GM18505 (cell line): ENCODE measurements around the gene MOCS2.

Source experiments
- ATAC-seq: cut with Tn5 transposase; IDR thresholded peaks from one replicate; pipeline ENCODE4 v1.9.1; 2021; ENCODE audit not compliant: unreplicated experiment
- POLR2A ChIP-seq: IDR thresholded peaks from 4 replicates; pipeline ENCODE4 v1.6.1; 2011; ENCODE audit warnings: borderline replicate concordance; ENCODE audit not compliant: insufficient read depth, insufficient read length; ENCODE audit errors: extremely low read depth

Gene MOCS2

DNA sequence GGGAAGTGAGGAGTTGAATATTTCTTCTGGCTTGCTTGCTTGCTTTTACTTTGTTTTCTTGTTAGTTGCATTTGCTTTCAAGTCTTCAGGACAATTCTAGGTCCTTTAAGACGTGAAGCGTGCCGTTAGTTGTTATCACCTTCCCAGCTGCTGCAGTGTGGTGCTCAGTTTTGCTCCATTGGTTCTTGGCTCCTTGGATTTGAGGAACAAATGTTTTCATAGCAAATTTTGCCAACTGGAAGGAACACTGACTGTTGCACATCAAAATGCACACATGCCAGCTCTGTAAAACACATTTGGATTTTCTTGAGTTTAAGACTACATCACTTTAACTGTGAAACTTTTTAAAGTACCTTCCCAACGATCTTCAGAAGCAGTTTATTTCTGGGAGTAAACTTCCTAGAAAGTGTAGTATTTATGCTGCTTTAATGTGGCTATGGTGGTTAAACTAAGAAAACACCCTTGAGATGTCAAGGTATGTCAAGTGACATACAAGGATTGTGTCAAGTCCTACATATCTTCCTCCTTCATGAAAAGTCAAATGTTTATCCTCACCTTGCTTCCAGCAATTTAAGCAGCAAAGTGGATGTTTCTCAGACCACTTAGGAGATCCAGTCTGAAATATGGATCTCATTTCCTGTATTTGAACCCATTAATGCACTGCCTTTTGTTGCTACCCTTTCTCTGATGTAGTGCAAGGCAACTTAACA, 24.9 kb downstream of the MOCS2 start:
- no peak for ATAC-seq
- no peak for TF ChIP-seq POLR2A

DNA sequence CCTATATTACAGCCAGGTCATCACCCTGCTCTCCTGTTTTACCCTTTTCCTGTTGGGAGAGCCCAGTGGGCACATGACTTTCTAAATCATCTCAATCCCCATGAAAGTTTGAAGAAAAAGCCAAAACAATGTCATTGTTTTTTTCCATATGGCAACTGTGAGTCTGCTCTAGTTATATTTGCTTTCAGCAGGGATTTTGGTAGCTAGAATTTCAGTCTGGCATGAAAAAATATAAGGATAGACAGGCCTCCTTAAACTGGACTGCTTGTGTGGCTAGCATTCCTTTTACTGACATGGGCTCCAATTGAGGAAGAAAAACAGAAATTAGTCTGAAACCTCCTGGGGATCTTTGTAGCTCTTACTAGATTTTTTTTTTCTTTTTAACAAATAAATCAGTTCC, 25.6 kb downstream of the MOCS2 start:
- ATAC-seq, result no peak
- TF ChIP-seq POLR2A, result no peak

DNA sequence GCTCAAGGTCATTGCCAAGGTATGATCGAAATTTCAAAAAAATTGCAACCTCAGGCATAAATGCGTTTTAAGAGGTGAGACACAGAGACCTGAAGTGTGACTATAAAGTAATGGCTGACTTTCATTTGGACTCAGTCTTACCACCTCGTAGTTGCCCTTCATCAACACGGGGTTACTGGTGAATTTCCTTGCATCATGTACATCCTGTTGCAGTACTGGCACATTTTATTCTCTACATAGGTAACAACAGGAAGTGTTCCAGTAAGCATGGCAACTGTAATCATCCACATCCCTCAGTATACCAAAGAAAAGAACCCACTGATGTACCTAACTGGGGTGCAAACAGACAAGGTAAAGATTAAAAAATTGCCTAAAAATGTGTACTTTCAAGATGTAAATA, 29.3 kb downstream of the MOCS2 start:
- no peak for ATAC-seq
- TF ChIP-seq POLR2A, result no peak

DNA sequence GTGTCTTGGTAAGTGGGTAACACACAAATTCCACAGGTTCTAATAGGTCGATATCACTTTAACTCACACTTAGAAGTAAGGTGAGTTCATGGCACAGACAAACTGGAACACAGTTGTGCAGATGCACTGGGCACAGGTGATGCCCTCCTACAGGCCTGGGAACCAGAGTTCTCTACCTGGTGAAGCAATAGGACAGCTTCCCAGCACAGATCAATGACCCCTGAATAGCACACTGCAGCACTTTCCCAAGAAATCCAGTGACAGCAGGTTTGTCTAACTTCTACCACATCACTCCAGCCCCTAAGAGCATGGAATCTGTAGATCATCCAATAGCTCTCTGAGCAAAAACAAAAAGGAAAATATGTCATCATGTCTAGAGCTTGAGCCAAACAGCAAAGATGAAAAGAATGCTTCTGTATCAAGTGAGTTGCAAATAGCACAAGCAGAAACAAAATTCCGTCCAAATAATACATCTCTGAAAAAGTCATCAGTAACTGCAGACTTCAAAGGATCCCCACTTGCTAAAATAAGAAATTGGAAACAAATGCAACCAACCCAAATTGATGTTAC, 33.5 kb downstream of the MOCS2 start:
- no peak for TF ChIP-seq POLR2A
- ATAC-seq, result no peak

DNA sequence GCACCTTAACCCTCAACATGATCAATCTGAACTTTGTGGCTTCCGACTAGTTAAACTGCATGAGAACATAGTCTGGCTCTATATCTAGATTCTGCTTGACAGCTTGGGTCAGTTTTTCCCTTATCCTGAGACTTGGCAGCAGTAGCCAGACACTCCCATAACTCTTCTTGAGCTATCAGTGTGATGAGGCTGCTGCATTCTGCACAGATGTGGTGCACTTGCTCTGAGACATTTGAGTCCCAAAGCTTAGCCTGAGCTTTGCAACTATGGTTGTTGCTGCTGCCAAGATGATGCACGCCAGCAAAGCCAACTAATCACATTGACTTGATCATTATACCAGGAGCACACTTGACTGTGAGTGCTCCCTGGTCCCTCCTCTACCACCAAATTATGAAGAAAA, 36.2 kb downstream of the MOCS2 start:
- ATAC-seq, result no peak
- TF ChIP-seq POLR2A, result no peak

DNA sequence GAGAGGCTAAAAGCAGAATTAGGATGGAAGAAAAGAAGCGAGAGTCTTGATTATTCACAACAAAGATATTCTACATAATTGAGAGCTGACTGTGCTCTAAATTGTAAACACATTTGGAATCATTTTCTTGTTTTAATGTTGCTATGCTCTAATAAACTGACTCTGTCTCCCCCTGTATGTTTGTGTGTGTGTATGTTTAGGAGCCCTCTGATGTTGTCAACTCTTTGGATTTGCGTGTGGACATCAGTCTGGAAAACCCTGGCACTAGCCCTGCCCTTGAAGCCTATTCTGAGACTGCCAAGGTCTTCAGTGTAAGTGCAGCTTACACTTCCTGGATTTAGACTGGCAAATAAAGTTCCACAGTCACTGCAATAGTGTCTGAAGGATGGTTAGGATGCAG, 37.8 kb downstream of the MOCS2 start:
- TF ChIP-seq POLR2A, result no peak
- ATAC-seq, result no peak

DNA sequence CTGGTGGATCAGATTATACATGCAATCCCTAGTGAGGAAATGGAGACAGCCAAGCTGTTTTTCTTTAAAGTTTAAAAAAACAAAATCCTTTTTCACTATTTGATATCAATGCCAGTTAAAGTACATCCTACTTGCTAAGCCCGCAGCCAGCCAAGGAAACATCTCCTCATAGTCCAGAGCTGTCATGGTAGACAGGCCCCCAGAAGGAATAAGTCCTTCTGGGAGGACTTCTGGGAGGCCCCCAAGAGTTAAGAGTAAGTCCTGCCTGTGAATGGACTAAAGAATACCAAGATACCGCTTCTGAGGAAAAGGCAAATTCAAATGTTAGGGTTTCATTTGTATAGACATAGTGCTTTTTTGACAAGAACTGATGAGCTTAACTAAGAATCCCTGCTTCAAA, 38.3 kb downstream of the MOCS2 start:
- no peak for TF ChIP-seq POLR2A

DNA sequence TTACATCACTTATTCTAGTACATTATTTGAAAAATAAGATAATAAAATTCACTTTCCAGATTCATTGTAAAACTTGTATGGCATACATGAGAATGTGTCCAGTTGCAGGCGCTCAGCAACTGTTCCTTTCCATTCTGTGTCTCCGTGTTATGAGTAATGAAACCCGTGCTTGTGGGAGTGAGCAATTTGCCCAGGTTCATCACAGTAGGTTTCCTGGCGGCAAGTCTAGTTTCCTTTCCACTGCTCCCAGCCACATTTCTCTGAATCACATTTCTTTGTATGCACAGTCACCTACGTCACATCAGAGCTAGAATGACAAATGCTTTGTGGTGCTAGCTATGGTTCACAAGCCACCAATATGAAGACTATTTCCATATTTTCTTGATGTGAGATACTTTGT, 39.9 kb downstream of the MOCS2 start:
- TF ChIP-seq POLR2A, result no peak
- ATAC-seq, result no peak

More for the DNA sequence above, 38.3 kb downstream of the MOCS2 start:
- ATAC-seq, result no peak

DNA sequence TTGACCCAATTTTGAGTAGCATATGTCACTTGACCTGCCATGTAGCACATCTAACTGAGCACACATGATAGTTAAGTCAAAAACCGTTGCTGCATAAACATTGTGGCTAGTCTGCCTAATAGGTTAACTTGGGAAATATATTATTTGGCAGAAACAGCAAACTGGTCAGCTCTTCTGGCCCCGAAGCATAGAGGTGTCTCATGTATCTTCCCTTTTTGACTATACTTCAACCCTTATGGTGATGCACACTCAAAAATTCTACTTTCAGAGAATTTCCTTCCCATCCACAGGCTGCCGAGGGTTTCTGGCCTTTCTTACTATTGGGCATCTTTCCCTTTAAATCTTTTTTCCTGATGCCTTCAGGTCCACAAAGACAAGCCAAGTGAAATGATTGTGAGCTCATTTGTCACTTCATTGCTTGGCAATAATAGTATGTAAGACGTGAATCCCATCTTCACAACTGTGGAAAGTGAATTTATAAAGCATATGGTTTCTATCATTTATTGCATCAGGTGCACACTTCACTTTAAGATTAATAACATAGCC, 41.2 kb downstream of the MOCS2 start:
- TF ChIP-seq POLR2A, result no peak

DNA sequence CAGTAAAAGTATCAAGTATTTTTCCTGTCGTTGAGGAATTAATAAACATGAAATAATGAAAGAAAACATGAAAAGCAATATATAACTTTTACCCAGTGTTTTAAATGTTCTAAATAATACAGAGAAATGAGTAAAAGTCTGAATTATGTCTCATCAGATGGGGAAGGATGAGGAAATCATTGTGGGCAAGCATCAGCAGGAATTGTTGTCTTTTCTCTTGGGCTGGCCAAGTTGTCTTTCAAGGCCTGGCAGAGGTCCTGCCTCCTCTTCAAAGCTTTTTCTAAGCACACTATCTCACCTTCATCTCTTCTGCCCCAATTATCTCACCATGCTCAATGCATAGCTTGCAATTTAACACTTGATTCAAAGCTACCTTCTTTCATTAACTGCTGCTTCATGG, 41.9 kb downstream of the MOCS2 start:
- ATAC-seq, result no peak
- TF ChIP-seq POLR2A, result no peak

More for the DNA sequence above, 41.2 kb downstream of the MOCS2 start:
- ATAC-seq, result no peak

DNA sequence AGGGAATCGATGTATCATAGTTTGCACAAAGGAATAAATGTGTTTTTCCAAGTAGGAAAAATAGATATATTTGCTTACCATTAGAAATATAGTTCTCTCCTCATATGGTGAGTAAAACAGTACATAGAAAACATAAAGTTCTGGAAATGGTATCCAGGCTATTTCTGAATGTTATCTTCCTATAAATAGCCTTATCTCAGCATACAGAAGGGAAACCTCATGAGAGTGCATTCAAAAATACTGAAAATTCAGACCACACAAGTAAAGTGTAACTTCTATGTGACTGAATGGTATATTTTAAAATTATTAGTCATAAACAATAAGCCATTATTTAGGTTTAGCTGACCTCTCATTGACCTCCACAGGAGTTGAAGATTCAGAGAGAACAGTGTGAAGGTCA, 43.5 kb downstream of the MOCS2 start:
- no peak for ATAC-seq
- TF ChIP-seq POLR2A, result no peak

DNA sequence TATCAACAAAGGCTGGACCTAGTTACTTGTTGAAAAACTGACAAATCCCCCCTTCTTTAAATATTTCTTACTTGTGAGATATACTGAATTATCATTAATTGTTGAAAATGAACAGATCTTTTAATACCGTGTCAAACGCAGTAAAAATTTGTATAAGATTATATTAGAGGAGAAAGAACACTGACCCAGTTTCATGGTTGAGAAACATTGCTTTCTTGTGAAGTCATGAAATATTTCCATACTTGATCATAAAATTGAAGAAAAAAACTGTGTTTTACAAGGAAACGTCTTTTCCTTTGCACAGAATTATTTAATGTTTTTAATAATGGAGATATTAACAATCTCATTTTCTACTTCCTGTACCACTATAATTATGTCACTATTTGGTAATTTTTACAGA, 45.8 kb downstream of the MOCS2 start:
- no peak for ATAC-seq
- no peak for TF ChIP-seq POLR2A

DNA sequence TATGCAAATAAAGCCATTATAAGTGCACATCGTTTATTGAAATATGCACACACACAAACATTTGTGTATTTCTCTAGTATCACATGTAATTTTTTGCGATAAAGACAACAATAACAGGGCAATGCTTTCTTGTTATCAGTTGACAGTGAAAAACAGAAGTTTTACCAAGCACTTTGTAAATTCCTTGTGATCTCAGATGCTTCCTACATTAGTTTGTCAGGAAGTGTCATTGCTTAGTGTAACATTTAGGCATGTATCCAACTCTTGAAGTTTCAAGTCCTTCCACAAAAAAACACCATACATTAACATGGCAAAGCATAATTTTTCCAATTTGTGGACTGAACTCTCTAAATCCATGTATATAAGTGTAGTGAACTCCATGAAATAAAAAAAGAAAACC, 46.4 kb downstream of the MOCS2 start:
- no peak for ATAC-seq
- no peak for TF ChIP-seq POLR2A

DNA sequence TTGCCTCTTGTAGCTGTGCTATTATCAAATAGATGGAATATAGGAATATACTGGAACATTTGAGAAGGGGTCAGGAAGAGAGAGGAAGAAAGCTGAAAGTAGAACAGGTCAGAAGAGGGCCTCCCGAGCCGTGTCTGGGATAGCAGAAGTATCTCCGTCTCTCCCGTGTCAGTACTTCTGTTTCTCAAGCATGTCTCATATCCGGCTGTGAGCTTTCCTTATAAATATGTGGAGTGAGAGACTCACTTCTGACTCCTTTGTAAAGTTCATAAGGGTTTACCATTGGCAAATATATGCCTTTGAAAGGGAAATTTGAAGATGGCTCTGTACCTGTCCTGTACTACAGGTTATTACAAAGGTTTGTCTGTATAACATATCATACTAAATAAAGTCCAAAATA, 50.3 kb downstream of the MOCS2 start:
- no peak for TF ChIP-seq POLR2A

More for the DNA sequence above, 50.3 kb downstream of the MOCS2 start:
- no peak for ATAC-seq
